NCI-H2196 treated with DMSO at 0.1 percent for 48 hours (cell line): ENCODE measurements around the gene FBL.
A peak's percentile ranks its signal among the peaks of the same experiment; 100 is the strongest.
"Not testable (repeated sequence)": the region's sequence is repeated elsewhere in the genome, so short reads cannot be mapped to it uniquely, and the experiment has no call there.

Experiments
- DNase-seq: peaks from one replicate; lab custom pipeline; 2025; ENCODE audit not compliant: unreplicated experiment; lab: John Stamatoyannopoulos, UW

FBL gene

GRCh38 chr19:39825531-39826076 lies 20.6 kb downstream of the FBL start:
- DNase-seq: no peak

- no peak for DNase-seq
Observed at GRCh38 chr19:39825093-39825463, 21.1 kb downstream of the FBL start.

GRCh38 chr19:39824143-39825092 lies 21.8 kb downstream of the FBL start:
- DNase-seq: peak; percentile 98

GRCh38 chr19:39823686-39824085 lies 22.5 kb downstream of the FBL start:
- DNase-seq: no peak

DNA sequence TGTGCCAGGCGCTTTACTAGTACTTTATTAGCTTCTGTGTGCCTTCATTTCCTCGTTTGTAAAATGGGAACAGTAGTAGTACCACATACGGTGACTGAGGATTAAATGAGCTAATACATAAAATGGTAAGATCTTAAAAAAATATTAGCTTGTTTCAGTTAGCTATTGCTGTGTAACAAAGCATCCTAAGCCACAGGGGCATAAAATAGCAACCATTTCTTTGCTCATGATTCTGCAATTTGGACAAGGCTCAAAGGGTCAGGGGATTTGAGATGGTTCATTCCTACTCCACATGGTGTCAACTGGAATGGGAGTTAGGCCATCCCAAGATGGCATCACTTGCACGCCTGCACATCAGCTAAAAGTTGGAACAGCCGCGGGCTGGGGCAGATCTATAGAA lies 25.5 kb downstream of the FBL start:
- DNase-seq: no peak

- no peak for DNase-seq
Observed at GRCh38 chr19:39819786-39820185, 26.4 kb downstream of the FBL start.

- no peak for DNase-seq
Observed at GRCh38 chr19:39818626-39819097, 27.5 kb downstream of the FBL start.

- no peak for DNase-seq
Observed at GRCh38 chr19:39817888-39818561, 28.2 kb downstream of the FBL start.

- DNase-seq: no peak
Observed at GRCh38 chr19:39816287-39817048, 29.7 kb downstream of the FBL start.

DNA sequence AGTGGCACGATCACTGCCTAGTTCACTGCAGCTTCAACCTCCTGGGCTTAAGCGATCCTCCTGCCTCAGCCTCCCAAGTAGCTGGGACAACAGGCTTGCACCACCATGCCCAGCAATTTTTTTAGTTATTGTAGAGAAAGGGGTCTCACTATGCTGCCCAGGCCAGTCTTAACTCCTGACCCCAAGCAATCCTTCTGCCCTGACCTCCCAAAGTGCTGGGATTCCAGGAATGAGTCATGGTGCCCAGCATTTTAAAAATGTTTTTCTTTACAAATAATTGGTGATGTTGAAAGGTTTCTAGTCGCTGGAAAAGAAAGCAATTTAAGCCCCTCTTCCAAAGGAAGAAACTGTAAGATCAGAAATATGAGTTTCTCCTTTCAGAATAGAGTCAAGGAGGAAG lies 31.6 kb downstream of the FBL start:
- DNase-seq: no peak

- not testable (repeated sequence) for DNase-seq
Observed at GRCh38 chr19:39814111-39814510, 32.1 kb downstream of the FBL start.

- DNase-seq: peak; percentile 56
Observed at GRCh38 chr19:39813264-39813993, 32.8 kb downstream of the FBL start.

- DNase-seq: no peak
Observed at GRCh38 chr19:39811064-39811463, 35.1 kb downstream of the FBL start.

DNA sequence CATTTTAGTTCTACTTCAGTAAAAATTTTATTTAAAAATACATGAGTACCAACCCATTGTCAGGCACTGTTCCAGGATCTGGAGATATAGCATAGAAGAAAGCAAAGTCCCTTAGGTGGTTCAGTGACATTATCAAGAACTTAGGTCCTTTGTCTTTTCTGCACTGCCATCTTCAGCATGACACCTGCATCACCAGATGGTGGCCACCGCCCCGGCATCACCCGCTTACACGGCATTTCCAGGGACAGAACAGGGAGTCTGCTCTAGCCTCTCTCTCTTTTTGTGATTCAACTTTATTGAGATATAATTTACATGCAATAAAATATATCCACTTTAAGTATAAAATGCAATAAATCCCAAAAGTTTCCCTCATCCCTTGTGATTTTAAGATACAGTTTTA lies 35.8 kb downstream of the FBL start:
- DNase-seq: no peak

GRCh38 chr19:39809368-39809767 lies 36.8 kb downstream of the FBL start:
- DNase-seq: no peak

DNA sequence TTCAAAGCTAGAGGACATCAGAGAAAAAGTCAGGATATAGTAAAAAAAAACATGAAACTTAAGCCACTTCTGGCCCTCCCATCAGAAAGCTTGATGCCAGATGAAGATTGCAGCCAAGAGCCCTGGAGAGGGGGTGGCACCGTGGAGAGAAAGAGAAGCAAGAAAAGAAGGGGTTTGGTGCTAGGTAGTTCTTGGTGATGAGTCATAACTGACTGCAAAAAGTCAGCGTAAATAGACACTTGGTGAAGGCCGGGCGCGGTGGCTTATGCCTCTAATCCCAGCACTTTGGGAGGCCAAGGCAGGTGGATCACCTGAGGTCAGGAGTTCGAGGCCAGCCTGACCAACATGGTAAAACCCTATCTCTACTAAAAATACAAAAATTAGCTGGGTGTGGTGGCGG lies 37.5 kb downstream of the FBL start:
- DNase-seq: not testable (repeated sequence)

DNA sequence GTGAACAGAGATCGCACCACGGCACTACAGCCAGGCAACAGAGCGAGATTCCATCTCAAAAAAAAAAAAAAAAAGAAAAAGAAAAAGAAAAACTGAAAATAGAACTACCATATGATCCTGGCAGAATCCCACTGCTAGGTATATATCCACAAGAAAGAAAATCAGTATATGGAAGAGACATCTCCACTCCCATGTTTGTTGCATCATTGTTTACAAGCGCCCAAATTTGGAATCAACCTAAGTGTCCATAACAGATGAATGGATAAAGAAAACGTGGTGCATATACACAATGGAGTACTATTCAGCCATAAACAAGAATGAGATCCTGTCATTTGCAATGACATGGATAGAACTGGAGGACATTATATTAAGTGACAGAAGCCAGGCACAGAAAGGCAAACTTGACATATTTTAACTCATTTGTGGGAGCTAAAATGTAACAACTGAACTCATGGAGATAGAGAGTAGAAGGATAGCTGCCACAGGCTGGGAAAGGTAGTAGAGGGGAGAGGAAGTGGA lies 38.3 kb downstream of the FBL start:
- DNase-seq: no peak

GRCh38 chr19:39805104-39805503 lies 41.1 kb downstream of the FBL start:
- DNase-seq: no peak

- no peak for DNase-seq
Observed at GRCh38 chr19:39802958-39803357, 43.2 kb downstream of the FBL start.

GRCh38 chr19:39797083-39797482 lies 49.1 kb downstream of the FBL start:
- DNase-seq: no peak
